ENCODE data around the gene RYR2.

RYR2 gene

DNA sequence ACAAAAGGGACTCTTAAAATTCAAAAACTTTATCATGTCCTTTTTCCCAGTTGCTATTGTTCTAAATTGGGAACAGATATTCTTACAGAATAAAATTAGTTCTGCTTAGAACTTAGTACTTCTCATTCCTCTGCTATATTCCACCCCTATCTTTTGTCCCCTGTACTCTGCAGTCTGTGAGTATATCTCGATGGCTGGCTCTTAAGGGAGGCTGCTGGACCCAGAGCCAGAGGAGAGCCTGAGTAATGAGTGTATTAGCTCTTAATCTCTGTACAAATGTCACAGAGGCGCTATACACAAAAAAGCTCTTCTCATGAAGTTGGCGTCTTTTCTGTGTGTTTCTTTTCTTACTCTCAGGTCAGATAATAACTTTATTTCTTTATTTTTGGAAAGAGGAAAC lies 425.3 kb downstream of the RYR2 start:
- DNase-seq (ENCODE audit: low read depth), result no peak

DNA sequence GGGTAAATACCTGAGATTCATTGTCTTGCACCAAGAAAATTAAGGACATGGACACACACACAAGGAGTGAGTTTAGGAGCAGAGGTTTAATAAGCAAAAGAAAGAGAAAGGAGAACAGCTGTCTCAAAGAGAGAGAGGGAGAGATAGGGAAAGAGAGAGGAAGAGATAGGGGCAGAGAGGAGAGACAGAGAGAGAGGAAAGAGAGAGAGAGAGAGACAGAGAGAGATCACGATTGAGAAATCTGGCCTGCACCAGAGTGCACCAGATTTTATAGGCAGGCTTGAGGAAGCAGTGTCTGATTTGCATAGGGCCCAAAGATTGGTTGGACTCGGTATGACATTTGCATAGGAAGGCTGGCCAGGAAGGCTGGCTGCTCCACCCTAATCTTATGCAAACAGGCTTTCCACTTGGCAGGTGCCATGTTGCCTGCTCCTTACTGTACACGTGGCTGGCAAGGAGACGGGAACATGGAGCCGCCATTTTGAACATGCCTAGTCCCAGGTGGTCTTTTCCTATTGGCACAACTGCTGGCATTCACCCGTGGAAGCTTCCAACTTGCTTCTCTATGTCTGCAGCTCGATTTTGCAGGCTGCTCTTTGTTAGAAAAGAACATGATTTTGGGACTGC lies 428.8 kb downstream of the RYR2 start:
- DNase-seq (ENCODE audit: low read depth), result no peak

DNA sequence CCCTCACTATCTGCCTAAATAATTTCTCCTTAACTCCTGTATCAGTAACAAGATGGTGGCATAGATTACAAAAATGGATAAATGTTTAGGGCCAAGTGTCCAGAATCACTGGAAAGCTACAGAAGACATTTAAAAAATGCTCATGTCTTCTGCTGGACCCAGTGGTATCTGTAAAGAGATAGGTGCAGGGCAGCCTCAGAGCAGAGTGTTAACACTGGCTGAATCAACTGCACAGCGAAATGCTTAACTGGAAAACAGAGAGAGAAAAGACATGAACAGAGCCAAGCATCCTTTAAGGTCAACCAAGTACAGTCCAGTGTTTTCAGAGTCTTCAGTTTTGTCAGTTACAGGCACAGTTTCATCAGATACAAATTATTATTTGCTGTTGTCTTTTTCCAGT lies 429.4 kb downstream of the RYR2 start:
- no peak for DNase-seq (ENCODE audit: low read depth)

DNA sequence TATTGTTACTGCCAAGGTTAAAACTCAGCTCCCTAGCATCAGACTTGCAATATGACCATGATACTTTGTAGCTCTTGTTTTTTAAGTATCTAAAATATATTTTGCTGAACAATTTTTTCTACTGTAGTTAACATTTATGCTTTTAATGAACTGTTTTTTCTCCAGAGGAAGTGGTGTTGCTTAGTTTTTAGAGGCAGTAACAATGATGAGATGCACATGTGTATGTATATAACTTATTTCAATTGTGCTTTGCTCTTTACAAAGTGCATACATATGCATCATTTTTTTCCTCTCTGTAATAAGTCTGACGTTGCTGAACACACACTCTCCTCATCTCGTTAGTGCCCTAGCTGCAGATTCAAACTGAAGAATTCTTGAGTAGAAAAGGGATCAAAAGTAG lies 430.0 kb downstream of the RYR2 start:
- no peak for DNase-seq (ENCODE audit: low read depth)

DNA sequence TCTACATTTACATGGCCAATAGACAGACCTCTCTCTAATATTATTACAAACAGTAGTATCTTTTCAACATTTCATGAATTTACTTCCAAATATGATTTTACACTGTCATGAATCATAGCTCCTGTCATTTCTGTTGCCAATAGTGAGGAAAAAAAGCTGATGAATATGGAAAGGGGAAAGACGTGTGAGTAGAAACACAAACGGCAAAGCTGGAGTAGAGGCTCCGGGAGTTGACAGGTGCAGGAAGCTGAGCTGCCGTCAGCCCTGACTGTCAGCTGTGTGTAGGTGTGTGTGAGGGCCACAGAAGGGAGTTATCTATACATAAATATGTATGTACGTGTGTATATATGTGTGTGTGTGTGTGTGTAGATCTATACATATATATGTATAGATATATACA lies 431.9 kb downstream of the RYR2 start:
- DNase-seq (ENCODE audit: low read depth), result no peak

DNA sequence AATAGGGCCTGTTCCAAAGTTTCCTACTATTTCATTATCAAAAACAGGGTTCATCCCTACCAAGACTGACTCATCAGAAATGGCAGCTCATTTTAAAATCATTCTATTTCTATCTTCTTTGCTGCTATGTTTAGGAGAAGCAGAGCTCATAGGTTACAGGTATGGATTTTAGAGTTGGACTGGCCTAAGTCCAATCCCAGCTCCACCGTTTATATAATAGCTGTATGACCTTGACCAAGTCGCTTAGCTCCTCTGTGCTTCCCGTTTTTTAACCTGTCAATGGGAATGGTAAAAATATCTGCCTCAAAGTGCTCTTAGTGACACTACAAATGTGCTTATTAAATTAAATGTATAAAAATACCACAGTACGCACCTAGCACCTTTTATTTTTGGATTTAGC lies 436.1 kb downstream of the RYR2 start:
- DNase-seq (ENCODE audit: low read depth), result no peak

DNA sequence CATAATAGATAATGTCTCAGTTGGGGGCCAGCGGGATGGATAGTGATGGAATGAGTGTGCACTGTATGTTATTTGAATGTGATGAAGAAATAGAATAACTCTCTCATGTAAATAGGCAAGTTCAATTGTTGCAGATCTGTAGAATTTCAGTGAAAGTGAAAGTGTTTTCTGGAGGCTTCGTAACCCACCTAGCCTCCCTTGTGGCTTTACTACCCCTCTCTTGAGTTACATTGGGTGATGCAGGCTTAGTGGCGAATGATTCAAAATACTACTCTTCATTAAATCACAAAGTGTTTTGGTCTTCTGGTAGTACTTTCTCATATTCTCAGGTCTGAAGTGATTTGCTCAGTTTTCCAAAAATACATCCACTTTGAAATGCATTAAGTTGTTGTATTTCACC lies 436.9 kb downstream of the RYR2 start:
- no peak for DNase-seq (ENCODE audit: low read depth)

DNA sequence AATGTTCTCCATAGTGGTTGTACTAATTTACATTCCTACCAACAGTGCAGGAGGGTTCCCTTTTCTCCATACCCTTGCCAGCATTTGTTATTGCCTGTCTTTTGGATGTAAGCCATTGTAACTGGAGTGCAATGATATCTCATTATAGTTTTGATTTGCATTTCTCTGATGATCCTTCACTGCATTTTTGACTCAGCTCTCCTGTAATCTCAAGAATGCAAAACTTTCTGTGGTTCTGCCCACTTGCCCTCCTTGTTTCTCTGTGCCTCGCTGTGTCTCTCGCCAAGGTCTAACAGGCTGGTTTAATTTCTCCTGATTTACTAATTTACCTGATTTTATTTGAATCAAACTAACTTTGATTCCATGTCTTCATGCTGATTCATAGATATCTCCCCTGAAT lies 440.8 kb downstream of the RYR2 start:
- no peak for DNase-seq (ENCODE audit: low read depth)

DNA sequence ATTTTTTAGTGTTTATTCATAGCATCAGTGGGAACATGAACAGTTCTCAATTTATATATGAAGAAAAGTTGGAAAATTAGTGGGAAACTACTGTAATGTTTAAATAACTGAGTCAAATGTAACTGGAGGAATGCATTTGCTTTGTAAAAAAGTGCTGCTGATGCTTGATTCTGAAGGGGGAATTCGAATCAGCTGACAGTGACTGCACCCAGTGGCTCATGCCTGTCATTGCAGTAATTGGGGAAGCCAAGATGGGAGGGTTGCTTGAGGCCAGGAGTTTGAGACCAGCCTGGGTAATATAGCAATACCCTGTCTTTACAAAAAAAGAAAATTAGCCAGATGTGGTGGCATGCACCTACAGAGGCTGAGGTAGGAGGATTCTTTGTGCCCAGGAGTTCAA lies 450.4 kb downstream of the RYR2 start:
- no peak for DNase-seq (ENCODE audit: low read depth)

DNA sequence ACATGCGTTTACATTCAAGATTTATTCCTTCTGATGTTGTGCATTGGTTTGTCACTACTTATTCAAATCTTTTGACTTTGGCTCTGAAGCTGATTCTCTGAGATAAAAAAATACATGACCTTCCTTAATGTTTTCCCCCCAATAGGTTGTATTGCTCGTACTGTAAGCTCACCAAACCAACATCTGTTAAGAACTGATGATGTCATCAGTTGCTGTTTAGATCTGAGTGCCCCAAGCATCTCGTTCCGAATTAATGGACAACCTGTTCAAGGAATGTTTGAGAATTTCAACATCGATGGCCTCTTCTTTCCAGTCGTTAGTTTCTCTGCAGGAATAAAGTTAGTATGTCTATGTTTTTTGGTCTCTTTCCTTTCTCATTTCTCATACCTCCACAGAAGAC lies 458.6 kb downstream of the RYR2 start:
- DNase-seq (ENCODE audit: low read depth), result no peak

DNA sequence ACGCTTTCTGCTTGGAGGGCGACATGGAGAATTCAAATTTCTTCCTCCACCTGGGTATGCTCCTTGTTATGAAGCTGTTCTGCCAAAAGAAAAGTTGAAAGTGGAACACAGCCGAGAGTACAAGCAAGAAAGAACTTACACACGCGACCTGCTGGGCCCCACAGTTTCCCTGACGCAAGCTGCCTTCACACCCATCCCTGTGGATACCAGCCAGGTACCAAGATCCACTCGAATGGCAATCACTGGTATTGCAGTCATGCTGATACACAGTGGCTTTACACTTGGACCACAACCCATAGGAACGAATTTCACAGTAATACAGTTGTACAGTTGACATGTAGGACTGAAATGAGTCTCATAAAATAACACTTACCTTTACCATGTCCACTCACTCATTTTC lies 461.3 kb downstream of the RYR2 start:
- DNase-seq (ENCODE audit: low read depth), result no peak

DNA sequence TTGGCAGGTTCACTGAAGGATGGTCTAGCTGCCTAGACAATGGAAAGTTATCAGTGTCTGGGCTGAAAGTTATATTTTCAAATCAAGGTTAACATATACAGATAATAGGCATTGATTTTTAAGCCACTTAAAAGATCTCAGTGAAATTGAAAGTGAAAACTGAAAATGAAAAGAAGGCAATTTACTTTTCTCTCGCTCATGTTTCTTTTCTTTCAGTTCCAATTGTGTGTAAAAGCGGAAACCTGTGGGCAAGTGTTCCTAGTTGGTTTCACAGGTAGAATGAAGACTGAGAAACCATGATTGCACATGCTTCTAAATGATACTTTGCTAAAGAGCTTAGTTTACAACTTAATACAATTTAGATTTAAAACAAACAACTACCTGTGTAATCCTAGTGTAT lies 465.0 kb downstream of the RYR2 start:
- no peak for DNase-seq (ENCODE audit: low read depth)

DNA sequence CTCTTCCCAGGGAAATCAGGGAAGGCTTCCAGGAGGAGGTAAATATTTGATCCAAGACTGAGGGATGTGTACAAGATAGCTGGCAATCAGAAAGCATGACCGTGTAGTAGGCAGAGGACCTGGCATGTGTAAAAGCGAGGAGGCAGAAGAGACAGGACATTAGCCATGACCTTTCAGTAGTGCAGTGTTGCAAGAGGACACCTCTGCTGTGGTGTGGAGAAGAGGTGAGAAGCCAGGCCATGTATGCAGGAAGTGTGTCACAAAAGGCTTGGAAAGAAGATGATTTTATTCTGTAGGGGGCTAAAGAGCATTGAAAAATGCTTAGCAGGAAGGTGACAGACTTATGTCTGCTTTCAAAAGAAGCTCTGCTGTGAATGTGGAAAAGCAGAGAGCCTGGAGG lies 467.8 kb downstream of the RYR2 start:
- DNase-seq (ENCODE audit: low read depth), result no peak

DNA sequence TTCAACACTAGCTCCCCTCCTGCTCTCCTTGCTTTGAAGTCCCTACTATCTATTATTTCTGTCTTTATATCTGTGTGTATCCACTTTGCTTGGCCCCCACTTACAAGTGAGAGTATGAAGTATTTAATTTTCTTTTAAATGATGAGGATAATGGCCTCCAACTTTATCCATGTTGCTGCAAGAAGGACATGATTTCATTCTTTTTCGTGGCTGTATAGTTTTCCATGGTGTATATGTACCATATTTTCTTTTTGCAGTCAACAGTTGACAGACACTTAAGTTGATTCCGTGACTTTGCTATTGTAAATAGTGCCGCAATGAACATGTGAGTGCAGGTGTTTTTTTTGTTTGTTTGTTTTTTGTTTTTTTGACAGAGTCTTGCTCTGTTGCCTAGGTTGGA lies 483.1 kb downstream of the RYR2 start:
- DNase-seq (ENCODE audit: low read depth), result no peak

DNA sequence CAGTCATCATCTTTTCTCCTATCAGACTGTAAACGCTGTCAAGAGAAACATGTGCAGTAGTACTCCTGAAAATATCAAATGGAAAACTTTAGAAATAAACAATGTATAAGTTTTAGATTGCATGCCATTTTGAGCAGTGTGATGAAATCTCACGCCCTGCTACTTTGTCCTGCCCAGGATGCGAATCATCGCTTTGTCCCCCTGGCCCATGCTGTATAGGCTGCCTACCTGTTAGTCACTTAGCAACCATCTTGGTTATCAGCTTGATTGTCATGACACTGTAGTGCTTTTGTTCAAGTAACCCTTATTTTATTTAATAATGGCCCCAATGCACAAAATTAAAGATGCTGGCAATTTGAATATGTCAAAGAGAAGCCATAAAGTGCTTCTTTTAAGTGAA lies 485.8 kb downstream of the RYR2 start:
- DNase-seq (ENCODE audit: low read depth), result no peak

DNA sequence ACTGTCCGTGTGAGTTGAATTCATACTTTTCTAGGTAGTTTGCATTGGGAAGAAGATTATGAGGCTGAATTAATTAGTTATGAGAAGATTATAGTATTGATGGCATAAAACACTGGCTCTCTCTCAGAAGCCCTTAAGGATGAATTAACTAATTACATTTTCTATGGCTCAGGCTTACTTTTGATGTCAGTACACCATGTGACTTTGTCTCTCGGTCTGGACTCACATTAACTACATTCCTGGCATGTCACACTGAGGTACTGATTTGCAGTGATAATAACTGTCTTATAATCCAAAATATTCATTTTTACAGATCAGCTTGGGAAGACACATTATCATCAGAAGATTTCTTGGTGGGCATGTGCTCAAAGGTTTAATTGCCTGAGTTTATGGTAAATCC lies 486.6 kb downstream of the RYR2 start:
- no peak for DNase-seq (ENCODE audit: low read depth)

DNA sequence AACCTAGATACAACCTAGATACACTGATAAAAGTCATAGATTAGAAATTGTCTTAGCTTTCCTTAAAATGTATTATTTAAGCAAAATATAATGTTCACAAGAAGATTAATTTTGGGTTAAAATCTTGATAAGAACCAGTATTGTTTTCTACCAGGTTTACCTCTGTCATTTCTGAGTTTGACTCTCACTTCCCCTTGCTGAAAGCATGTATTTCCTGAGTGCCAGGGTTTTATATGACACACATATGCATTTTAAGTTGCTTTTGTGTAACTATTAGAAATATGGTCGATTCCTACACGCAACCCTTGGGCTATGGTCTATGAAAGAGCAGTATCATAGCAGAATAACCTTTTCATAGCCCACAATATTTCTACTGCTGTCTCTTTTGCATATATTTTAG lies 497.1 kb downstream of the RYR2 start:
- no peak for DNase-seq (ENCODE audit: low read depth)

DNA sequence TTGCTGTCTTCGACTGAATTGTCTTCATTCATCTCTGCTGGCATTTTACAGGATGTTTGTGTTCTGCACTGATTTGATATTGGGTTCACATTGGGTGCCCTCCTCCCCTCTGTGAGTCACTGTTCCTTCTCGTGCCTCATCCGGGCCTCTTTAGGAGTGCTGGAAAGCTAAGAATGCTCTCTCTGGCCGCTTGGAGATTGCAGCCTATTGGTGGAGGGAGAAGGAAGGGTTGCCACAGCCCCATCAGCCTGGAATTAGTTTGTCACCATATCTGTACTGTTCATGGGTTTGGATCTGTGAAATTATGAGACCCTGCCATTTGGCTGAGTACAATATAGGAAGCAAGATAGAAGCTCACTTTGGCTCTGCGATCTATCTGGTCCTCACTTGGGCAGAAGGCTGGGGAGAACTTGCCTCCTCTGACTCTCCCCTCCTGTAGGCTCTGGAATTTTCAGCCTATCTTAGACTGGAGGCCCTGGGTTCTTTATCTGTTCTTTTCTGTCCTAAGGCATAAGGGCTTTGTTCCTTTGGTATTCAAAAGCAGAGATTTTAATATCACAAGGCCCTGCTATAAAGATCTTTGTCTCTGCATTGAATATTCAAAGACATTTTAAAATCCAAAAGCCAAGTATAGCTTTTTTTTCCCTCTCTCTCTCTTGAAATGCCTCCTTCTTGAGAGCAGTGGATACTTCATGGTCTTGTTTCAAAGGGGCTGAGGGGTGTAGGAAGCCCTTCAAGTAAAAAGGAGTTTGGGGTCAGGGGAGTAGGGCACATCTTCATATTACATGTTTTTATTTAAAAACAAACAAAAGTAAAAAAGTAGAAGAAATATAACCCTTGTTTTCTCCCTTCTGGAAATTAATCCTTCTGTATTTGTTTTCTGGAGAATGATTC lies 500.8 kb downstream of the RYR2 start:
- no peak for DNase-seq (ENCODE audit: low read depth)

DNA sequence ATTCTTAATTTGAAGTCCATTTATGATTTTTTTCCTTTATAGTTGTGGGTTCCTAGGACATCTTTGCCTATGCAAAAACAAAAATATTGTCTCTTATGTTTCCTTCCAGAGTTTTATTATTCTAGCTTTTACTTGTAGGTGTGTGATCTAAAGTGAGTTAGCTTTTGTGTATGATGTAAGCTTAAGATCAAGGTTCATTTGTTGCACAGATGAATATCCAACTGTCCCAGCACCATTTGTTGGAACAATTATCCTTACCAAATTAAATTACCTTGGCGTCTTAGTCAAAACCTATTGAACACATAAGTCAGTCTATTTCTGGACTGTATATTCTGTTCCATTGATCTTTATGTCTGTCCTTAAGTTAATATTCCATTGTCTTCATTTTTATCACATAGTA lies 511.1 kb downstream of the RYR2 start:
- DNase-seq (ENCODE audit: low read depth), result no peak

DNA sequence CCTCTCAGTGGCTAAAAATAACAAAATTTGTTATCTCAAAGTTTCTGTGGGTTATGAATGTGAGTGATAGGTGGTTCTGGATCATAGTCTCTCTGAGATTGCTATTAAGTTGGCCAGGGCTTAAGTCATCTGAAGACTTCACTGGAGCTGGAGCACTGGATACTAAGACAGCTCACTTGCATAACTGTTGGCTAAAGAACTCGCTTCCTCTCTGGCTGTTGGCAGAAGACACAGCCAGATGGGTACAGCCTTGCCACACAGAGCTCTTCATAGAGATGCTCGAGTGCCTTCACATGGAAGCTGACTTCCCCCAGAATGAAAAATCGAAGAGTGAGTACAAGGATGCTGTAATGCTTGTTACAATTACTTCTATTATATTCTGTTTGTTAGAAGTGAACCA lies 514.9 kb downstream of the RYR2 start:
- no peak for DNase-seq (ENCODE audit: low read depth)

DNA sequence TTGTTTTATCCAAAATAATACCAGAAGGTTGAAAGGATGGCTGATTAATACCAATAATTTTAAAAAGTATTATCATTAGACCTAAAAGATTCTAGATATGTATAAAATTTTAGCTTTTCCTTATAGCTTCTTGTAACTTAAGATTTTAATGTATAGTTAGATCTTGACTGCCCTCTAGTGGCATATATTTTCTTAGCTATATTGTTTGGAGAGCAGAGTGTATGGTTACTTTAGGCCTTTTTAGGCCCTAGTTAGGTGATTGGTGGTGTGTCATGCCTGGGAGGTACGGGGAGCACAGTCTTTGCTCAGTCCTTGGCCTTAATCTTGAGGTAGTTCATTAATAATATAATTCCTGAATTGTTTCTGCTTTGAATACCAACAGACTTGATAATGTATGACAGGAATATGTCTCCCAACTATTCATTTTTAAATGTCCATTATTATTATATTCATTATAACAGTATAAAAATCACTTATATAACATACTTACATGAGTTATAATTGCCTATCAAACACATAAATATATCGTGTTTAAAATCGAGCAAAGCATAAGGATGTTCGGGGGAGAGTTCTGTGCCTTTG lies 520.3 kb downstream of the RYR2 start:
- no peak for DNase-seq (ENCODE audit: low read depth)

DNA sequence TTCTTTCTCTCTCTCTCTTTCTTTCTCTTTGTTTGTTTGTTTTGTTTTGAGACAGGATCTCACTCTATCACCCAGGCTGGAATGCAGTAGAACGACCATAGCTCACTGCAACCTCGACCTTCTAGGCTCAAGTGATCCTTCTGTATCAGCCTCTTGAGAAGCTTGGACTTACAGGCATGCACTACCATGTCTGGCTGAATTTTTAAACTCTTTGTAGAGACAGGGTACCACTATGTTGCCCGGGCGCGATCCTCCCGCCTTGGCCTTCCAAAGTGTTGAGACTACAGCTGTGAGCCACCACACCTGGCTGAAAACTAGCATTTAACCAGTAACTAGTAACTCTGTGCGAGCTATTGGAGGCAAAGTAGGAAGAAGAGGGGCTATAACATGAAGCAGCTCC lies 523.3 kb downstream of the RYR2 start:
- no peak for DNase-seq (ENCODE audit: low read depth)

DNA sequence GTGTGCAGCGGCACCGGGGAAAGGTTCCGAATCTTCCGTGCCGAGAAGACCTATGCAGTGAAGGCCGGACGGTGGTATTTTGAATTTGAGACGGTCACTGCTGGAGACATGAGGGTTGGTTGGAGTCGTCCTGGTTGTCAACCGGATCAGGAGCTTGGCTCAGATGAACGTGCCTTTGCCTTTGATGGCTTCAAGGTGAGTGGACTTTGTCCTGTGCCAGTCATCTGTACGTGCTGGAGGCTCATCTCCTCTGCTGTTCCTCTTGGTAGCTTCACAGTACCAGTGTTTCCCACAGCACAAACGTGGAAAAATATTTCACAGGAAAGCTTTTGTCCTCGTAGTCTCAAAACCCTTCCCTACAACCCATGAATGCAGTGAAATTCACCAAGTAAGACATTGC lies 524.6 kb downstream of the RYR2 start:
- DNase-seq (ENCODE audit: low read depth), result no peak

DNA sequence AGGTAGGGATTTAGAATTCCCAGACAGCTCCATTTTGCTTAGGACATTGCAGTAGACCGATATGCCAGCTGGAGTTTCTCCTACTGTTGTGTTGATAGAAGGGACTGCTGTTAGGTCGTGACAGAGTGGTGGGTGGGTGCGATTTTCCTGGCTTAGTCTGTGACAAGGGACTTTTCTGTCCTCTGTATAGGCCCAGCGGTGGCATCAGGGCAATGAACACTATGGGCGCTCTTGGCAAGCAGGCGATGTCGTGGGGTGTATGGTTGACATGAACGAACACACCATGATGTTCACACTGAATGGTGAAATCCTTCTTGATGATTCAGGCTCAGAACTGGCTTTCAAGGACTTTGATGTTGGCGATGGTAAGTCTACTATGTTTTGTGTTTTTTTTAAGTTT lies 527.0 kb downstream of the RYR2 start:
- DNase-seq (ENCODE audit: low read depth), result no peak

Data from stimulated activated CD8-positive, alpha-beta memory T cell treated with anti-CD3 and anti-CD28 coated beads, Interleukin-7, amount 100 ng/mL, for 24 hours (primary cell).